Measurements from ENCODE around the gene AJM1. TPM values are rescaled to one million over a fixed set of nuclear protein-coding genes. Genes with fewer than 3 reads are reported as not detected.

AJM1 gene
- total RNA-seq, 4 donors from 2014 or later: 0.33 to 3.0 (median 0.48) TPM

DNA sequence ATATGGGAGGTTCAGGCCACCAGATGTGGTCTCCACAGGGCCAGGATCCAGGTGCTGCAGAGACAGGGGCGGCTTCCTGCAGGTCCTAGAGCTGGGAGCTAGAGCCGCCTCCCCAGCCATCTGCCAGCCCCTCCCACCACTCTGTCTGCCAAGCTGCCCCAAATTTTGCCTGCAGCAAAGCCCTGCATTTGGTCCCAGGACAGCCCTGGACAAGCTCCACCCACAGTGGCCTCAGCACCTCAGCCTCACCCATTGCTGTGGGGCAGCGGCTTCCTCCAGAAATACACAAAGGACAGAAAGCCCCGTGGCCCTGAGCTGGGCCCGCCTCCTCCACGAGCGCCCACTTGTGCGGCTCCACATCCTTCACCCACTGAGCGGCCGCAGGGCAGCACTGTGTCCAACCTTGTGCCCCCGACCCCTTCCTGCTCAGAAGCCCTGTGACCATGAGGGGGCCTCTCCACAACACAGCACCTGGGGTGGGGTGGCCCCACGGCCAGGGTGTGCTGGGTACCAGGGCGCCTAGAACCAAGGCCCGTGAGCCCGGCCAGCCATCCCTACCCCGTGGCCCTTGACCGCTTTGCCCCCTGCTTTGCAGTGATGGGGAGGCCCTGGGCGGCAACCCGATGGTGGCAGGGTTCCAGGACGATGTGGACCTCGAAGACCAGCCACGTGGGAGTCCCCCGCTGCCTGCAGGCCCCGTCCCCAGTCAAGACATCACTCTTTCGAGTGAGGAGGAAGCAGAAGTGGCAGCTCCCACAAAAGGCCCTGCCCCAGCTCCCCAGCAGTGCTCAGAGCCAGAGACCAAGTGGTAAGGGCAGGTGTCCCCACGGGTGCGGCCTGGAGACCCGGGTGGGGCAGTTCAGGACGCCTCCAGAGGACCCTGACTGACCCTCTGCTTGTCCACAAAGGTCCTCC lies 3.7 kb upstream of the AJM1 start:
- TF ChIP-seq, protein P1, sequence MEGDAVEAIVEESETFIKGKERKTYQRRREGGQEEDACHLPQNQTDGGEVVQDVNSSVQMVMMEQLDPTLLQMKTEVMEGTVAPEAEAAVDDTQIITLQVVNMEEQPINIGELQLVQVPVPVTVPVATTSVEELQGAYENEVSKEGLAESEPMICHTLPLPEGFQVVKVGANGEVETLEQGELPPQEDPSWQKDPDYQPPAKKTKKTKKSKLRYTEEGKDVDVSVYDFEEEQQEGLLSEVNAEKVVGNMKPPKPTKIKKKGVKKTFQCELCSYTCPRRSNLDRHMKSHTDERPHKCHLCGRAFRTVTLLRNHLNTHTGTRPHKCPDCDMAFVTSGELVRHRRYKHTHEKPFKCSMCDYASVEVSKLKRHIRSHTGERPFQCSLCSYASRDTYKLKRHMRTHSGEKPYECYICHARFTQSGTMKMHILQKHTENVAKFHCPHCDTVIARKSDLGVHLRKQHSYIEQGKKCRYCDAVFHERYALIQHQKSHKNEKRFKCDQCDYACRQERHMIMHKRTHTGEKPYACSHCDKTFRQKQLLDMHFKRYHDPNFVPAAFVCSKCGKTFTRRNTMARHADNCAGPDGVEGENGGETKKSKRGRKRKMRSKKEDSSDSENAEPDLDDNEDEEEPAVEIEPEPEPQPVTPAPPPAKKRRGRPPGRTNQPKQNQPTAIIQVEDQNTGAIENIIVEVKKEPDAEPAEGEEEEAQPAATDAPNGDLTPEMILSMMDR (IDR thresholded peaks at IDR 0.05; ENCODE audit: low read depth): no peak

DNA sequence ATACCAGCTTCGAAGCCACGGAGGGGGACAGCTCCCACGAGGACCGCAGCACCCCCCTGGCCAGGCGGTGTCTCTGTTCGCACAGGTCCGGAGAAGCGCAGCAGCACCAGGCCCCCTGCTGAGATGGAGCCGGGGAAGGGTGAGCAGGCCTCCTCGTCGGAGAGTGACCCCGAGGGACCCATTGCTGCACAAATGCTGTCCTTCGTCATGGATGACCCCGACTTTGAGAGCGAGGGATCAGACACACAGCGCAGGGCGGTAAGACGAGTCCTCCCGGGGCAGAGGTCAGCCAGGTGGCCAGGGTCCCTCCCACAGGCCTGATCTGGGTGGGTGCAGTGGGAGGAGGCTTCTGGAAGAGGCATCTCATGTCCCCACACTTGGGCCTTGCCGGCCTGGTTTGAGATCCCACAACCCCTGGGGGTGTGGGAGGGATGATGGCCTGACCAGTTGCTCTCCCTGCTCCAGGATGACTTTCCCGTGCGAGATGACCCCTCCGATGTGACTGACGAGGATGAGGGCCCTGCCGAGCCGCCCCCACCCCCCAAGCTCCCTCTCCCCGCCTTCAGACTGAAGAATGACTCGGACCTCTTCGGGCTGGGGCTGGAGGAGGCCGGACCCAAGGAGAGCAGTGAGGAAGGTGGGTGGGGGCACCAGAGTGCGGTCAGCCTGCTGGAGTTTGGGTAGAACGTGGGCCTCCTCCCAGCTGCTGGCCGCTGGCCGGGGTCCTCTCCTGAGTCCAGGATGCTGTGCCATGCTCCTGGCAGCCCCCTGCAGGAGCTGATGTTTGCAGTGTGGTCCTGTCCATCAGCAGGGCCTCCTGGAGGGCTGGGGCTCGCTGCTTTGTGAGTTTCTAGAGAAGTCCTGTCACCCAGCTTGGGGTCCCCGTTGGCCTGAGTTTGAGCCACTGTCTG lies 2.8 kb upstream of the AJM1 start:
- TF ChIP-seq, protein P1 (IDR thresholded peaks at IDR 0.05; ENCODE audit: low read depth): no peak

DNA sequence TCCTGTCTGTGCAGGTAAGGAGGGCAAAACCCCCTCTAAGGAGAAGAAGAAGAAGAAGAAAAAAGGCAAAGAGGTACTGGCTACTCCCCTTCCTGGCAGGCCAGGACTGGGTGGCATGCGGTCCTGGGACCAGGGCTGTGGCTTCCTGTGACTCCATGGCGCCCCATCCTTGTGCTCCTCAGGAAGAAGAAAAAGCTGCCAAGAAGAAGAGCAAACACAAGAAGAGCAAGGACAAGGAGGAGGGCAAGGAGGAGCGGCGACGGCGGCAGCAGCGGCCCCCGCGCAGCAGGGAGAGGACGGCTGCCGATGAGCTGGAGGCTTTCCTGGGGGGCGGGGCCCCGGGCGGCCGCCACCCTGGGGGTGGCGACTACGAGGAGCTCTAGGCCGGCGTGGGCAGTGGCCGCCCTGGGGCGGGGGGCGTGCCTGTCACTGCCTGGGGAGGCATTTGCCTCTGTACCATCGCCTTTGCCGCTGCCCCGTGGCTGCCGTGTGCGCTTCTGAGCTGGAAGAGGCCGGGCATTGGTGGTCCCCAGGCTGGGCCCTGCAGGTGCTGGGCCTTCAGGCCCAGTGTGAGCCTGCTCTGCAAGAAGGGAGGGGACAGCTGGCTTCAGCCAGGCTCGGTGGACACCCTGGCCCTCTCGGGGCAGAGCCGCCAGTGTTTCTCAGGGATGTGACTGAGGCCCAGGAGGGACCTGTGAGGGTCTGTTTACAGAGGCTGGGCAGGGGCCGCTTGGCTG lies 2.0 kb upstream of the AJM1 start:
- TF ChIP-seq, protein P1 (IDR thresholded peaks at IDR 0.05; ENCODE audit: low read depth): no peak

DNA sequence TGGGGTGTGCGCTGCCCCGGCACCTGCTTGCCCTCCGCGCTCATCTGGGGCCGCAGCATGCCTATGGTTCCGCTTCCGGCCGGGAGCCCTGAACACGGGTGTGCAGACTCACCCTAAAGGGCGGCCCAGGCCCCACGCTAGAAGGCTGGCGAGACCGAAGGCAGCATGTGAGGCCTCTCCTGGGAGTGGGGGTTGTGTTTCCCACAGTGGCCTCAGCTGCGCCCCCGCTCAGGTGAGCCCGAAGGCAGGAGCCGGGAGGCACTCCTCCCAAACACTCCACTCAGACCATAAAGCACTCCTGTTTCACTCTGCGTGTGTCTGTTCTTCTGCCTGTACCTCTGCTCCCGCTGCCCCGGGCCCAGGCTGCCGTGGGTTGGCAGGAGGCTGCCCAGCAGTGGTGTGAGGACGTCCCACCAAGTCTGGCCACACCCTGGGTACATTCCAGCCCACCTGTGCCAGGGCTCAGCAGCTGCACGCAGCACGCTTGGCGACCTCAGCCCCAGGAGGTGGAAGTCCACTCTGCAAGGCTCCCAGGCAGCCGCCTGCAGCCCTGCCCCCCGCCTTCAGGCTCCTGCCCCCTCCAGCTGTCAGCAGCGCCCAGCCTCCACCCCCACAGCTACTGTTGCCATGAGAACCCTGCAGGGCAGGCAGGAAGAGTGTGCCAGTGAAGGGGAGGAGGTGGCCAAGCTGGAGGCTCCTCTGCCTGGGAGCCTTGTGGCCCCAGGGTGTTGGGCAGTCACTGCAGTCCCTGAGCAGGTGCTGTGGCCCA lies 1.2 kb upstream of the AJM1 start:
- TF ChIP-seq, protein P1 (IDR thresholded peaks at IDR 0.05; ENCODE audit: low read depth): no peak

DNA sequence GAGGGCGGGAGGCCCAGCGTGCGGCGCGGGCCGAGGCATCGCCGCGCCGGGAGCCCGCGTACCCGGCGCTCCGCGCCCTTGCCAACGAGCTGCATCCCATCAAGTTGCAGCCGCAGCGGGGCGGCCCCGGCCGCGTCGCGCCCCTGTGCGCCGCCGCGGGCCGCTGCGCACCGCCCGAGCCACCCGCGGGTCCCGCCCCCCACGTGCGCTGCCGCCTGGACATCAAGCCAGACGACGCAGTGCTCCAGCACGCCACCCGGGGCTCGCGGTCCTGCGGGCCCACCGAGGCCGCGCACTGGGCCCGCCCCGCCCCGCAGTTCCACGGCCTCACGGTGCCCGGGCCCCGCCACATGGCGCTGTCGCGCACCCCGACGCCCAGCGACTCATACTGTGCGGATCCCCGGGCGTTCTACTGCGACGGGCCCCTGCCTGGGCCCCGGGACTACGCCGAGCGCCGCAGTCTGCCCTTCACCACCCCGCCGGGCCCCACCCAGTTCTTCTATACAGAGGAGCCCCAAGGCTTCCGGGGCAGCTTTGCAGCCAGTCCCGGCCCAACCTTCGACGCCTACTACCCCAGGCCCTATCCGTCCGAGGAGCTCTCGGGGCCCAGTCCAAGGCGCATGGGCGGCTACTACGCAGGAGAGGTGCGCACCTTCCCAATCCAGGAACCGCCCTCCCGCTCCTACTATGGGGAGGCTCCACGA lies 2.6 kb downstream of the AJM1 start:
- TF ChIP-seq, protein P1 (IDR thresholded peaks at IDR 0.05; ENCODE audit: low read depth): no peak
